Gastroesophageal sphincter (tissue), 4 donors: ENCODE data around the gene ADAMTS17. TPM values are rescaled to one million over a fixed set of nuclear protein-coding genes. Genes with fewer than 3 reads are reported as not detected.
"Not testable (repeated sequence)": the region's sequence is repeated elsewhere in the genome, so short reads cannot be mapped to it uniquely, and the experiment has no call there.

Experiments used
- ATAC-seq: fragments of 150-250 bp; one replicate; pipeline ENCODE4 v1.9.1; 2016; ENCODE audit warnings: mild to moderate bottlenecking, moderate library complexity
- H3K27ac ChIP-seq, 4 donors: fragments of 200-600 bp; sonication (generic) in 3 of 4; 1 replicate in 3 of 4; 2 replicates in 1 of 4; pipeline ENCODE4 v1.5.1; 2016 to 2019
- H3K27me3 ChIP-seq: fragments of 200-600 bp; sonication (generic); one replicate; pipeline ENCODE4 v1.5.1; 2019
- H3K36me3 ChIP-seq, 2 donors: fragments of 200-600 bp; sonication (generic); one replicate each; pipeline ENCODE4 v1.5.1; 2019; ENCODE audit warnings: control low read depth in 1 of 2
- H3K4me1 ChIP-seq, 3 donors: fragments of 200-600 bp; sonication (generic); 1 replicate in 2 of 3; 2 replicates in 1 of 3; pipeline ENCODE4 v1.5.1; 2016 to 2019; ENCODE audit warnings: control low read depth in 2 of 3
- H3K4me3 ChIP-seq, 2 donors: fragments of 200-600 bp; sonication (generic); one replicate each; pipeline ENCODE4 v1.5.1; 2019; ENCODE audit warnings: mild to moderate bottlenecking in 1 of 2, moderate library complexity in 1 of 2
- H3K9me3 ChIP-seq, 3 donors: fragments of 200-600 bp; sonication (generic); one replicate each; pipeline ENCODE4 v1.5.1; 2017 to 2019; ENCODE audit warnings: control low read depth in 2 of 3
- EP300 ChIP-seq: sonication (generic); formaldehyde crosslinking; IDR thresholded peaks from one replicate; pipeline ENCODE4 v1.6.1; 2017; ENCODE audit warnings: antibody characterized with exemption, mild to moderate bottlenecking
- POLR2A ChIP-seq, 2 donors: fragments of 450-650 bp; IDR thresholded peaks; one replicate each; pipeline ENCODE4 v1.6.1; 2017; ENCODE audit warnings: antibody characterized with exemption in 2 of 2, mild to moderate bottlenecking in 2 of 2, moderate library complexity in 1 of 2
- POLR2AphosphoS5 ChIP-seq: sonication (generic); formaldehyde crosslinking; IDR thresholded peaks from one replicate; pipeline ENCODE4 v1.6.1; 2017; ENCODE audit warnings: antibody characterized with exemption
- WGBS, 2 donors: methylation state at CpG; one replicate each; pipeline ENCODE4 v1.1.5; 2018; ENCODE audit warnings: low coverage in 1 of 2; 5-methylcytosine and 5-hydroxymethylcytosine counted together
- total RNA-seq, 4 donors: library from RNA; depleted of rRNA; stranded (reverse); fragments of >200 nt; gene quantifications; one replicate each; pipeline ENCODE4 v1.1.0, GENCODE V29; 2016
- TF ChIP-seq, protein P1 (sequence below), 4 experiments: fragments of 200-600 bp in 2 of 4; fragments of 450-650 bp in 2 of 4; sonication (generic) in 1 of 4; IDR thresholded peaks; one replicate each; pipeline ENCODE4 v1.5.1; 2017 to 2019; ENCODE audit warnings: antibody characterized with exemption in 4 of 4, mild to moderate bottlenecking in 2 of 4, moderate library complexity in 2 of 4

ADAMTS17 gene
- total RNA-seq, 4 donors from 2014 or later: 4.9 to 14.0 (median 11.3) TPM

- Histone ChIP-seq H3K27me3 (no peaks in the 10 kb centered on the region), H3K27ac (no peak overlapping the region), H3K4me3 (no peak overlapping the region), H3K36me3 (peaks cover 0 to 16% of the 10 kb centered on the region in 2 donors), H3K9me3 (no peaks in the 10 kb centered on the region), H3K4me1 (no peaks in the 10 kb centered on the region)
- 84 to 96% methylated on average over 4 to 5 of the region's 11 CpGs for WGBS, 2 donors
- ATAC-seq: no peak
- TF ChIP-seq EP300: no peak
These were observed 251.4 kb downstream of the ADAMTS17 start for GRCh38 chr15:100090411-100090810.

DNA sequence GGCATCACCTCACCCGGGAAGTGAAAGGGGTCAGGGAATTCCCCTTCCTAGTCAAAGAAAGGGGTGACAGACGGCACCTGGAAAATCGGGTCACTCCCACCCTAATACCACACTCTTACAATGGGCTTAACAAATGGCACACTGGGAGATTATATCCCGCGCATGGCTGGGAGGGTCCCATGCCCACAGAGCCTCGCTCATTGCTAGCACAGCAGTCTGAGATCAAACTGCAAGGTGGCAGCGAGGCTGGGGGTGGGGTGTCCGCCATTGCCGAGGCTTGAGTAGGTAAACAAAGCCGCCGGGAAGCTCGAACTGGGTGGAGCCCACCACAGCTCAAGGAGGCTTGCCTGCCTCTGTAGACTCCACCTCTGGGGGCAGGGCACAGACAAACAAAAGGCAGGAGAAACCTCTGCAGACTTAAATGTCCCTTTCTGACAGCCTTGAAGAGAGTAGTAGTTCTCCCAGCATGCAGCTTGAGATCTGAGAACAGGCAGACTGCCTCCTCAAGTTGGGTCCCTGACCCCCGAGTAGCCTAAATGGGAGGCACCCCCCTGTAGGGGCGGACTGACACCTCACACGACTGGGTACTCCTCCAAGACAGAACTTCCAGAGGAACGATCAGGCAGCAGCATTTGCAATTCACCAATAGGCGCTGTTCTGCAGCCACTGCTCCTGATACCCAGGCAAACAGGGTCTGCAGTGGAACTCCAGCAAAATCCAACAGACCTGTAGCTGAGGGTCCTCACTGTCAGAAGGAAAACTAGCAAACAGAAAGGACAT is 257.5 kb downstream of the ADAMTS17 start:
- not testable (repeated sequence) for H3K36me3 ChIP-seq, H3K27ac ChIP-seq, H3K27me3 ChIP-seq, H3K4me3 ChIP-seq, H3K4me1 ChIP-seq, H3K9me3 ChIP-seq, ATAC-seq
- WGBS, 2 donors: 85 to 95% methylated on average over 5 to 7 of the region's 17 CpGs

- Histone ChIP-seq H3K36me3 (no peaks in the 10 kb centered on the region), H3K27ac (no peak overlapping the region), H3K27me3 (no peaks in the 10 kb centered on the region), H3K4me3 (no peak overlapping the region), H3K4me1 (no peaks in the 10 kb centered on the region), H3K9me3 (no peaks in the 10 kb centered on the region)
- no peak for ATAC-seq
- WGBS, 2 donors: 70% methylated on average over 2 of the region's 2 CpGs; no CpG with 5 or more reads in 1 of the 2 donors
- TF ChIP-seq POLR2A (IDR thresholded peaks at IDR 0.05) (no peak), POLR2AphosphoS5 (no peak), EP300 (no peak)
- TF ChIP-seq, protein P1, sequence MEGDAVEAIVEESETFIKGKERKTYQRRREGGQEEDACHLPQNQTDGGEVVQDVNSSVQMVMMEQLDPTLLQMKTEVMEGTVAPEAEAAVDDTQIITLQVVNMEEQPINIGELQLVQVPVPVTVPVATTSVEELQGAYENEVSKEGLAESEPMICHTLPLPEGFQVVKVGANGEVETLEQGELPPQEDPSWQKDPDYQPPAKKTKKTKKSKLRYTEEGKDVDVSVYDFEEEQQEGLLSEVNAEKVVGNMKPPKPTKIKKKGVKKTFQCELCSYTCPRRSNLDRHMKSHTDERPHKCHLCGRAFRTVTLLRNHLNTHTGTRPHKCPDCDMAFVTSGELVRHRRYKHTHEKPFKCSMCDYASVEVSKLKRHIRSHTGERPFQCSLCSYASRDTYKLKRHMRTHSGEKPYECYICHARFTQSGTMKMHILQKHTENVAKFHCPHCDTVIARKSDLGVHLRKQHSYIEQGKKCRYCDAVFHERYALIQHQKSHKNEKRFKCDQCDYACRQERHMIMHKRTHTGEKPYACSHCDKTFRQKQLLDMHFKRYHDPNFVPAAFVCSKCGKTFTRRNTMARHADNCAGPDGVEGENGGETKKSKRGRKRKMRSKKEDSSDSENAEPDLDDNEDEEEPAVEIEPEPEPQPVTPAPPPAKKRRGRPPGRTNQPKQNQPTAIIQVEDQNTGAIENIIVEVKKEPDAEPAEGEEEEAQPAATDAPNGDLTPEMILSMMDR (IDR thresholded peaks at IDR 0.05): no peak
These were observed 258.2 kb downstream of the ADAMTS17 start for GRCh38 chr15:100083572-100083971.

GRCh38 chr15:100082761-100083402 is 258.9 kb downstream of the ADAMTS17 start:
- H3K4me3 ChIP-seq: no peak overlapping the region
- 82 to 94% methylated on average over 2 to 4 of the region's 7 CpGs for WGBS, 2 donors
- H3K4me1 ChIP-seq: no peaks in the 10 kb centered on the region
- no peak for TF ChIP-seq POLR2AphosphoS5
- TF ChIP-seq, protein P1 (IDR thresholded peaks at IDR 0.05): no peak
- TF ChIP-seq POLR2A (IDR thresholded peaks at IDR 0.05): no peak
- no peaks in the 10 kb centered on the region for H3K36me3 ChIP-seq
- no peak overlapping the region for H3K27ac ChIP-seq
- no peak for ATAC-seq
- H3K9me3 ChIP-seq: no peaks in the 10 kb centered on the region
- H3K27me3 ChIP-seq: no peaks in the 10 kb centered on the region

- no peak for ATAC-seq
- Histone ChIP-seq H3K27me3 (no peaks in the 10 kb centered on the region), H3K36me3 (no peaks in the 10 kb centered on the region), H3K27ac (no peak overlapping the region), H3K4me3 (no peak overlapping the region), H3K9me3 (no peaks in the 10 kb centered on the region), H3K4me1 (no peaks in the 10 kb centered on the region)
- TF ChIP-seq, protein P1 (IDR thresholded peaks at IDR 0.05): no peak
- TF ChIP-seq POLR2A (IDR thresholded peaks at IDR 0.05) (no peak), POLR2AphosphoS5 (no peak), EP300 (no peak)
- 85 to 92% methylated on average over 4 of the region's 4 CpGs for WGBS, 2 donors
These were observed 260.3 kb downstream of the ADAMTS17 start for GRCh38 chr15:100081454-100081853.
